ENCODE measurements around the gene ORC3.

The ORC3 gene

DNA sequence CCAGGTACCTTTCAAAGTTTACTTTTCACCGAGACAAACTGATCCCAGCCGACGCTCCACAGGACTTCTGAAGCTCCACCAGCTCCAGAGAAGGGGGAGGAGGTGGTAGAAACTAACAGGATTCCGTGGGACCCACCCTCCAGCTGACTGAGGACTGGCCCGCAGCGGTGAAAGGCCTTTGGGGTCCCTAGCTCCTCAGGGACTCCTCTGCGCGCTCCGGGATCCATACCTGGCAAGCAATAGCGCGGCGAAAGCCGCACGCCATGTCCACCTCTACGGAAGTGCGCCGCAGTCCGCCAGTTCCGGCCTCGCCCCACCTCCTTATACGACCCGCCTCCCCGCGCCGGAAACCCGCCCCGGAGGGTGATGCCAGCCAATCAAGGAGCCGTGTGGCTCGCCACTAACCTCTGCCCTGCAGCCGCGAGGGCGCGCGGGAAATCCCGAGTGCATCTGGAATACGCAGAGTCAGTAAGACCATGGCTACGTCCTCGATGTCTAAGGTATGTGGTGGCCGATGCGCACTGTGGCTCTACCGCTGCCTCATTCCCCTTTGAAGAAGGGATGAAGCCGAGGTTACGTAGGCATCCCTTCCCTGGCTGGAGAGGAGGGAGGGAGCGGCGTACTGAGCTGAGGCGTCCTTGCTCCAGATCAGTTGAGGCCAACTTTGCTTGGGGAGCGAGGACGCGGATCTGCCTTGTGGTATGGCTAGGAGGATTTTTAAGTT, at the start of gene ORC3, which contains the start of gene RARS2:
TSS of gene ORC3 (plus strand) at position 443 of the 724 bp plus-strand sequence. CDS start at position 477, 34 bp downstream.
TSS of gene RARS2 (minus strand) at position 295 of the 724 bp plus-strand sequence. CDS start at position 265, 30 bp downstream.
- DNase-seq = peak; percentile 94

DNA sequence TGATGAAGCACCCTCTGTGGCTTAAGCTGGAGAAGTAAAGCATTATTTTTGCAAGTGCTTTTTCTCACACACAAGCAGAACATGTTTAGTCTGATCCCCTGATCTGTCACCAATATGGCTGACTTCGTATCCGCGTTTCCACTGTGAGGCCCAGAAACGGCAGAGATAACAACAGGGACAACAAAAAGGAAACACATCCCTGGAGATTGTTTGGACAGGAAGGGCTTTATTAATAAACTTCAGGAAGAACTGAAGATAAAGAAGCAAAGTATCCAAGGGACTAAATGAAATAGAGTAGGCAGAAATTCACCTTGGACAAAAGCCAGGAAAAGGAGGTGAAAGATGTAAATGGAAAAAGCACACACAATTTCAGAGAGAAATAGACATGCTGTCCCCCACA, 49.4 kb upstream of the ORC3 start:
- no peak for DNase-seq

DNA sequence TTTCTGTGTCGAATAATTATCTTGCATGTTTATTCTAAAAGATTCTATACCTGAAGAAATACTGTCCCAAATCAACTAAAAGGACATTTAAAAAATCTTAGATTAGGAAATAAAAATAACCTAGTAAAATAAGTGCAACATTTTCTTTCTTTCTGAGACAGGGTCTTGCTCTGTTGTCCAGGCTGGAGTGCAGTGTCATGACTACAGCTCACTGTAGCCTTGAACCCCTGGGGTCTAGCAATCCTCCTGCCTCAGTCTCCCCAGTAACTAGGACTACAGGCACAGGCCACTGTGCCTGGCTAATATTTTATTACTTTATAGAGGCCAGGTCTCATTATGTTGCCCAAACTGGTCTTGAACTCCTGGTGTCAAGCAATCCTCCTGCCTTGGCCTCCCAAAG, 48.9 kb upstream of the ORC3 start:
- DNase-seq = no peak

DNA sequence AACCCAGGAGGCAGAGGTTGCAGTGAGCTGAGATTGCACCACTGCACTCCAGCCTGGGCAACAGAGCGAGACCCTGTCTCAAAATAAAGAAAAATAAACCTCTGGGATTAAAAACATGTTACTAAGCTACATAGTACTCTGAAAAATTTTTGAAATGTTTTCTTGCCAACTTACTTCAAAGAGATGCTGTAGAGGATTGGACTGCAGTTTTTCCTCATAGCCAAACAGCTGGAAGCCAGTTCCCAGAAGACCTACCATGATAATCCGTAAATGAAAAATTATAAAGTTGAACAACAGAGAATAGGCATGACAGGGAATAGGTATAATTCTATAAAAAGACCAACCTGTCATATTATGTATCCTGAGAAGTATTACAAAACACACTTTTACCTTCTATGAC, 48.2 kb upstream of the ORC3 start:
- no peak for DNase-seq

DNA sequence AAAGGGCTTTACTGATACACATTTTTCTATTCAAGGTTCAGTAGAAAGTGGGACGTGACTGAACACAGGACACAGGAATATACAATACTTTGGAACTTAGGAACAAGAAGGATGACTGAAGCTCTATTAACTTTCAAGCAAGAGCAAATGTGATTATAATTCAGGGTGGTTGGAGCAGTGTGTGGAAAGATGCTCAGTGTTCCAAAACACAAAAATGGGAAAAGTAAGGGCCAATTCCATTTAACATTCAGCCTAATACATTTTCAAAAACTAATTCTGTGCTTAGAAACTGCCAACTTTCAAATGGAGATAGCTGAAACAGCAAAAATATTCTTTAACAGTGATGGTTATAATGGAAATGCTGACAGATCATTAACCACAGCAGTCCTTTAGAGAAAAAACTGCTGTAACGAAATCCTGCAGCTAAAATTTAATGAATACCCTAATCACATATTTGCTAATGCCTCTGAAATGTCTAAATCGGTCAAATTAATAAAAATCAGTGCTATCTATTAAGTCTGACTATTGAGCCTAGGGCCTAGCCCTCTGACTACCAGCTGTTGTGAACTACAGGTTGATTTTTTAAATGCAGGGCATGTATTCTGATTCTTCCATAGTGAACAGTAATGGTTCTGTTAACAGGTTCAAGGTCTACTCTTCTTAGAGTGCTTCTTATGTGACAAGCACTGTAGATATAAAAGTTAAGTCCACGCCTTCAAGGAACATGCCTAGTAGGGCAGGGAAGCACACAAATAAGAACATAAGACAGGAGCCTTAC, 46.0 kb upstream of the ORC3 start:
- DNase-seq = no peak

DNA sequence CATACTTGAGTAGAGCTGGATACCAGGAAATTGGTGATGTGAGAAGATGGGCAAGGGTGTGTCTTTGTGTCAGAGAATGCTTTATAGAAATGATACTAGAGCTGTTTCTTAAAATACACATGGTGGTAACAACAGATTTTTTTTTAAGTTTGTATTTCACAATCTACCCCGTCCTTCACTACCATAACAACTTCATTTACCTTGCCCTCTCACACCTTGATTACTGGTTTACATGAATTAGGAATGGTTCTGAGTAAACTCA, 45.5 kb upstream of the ORC3 start:
- DNase-seq = no peak

DNA sequence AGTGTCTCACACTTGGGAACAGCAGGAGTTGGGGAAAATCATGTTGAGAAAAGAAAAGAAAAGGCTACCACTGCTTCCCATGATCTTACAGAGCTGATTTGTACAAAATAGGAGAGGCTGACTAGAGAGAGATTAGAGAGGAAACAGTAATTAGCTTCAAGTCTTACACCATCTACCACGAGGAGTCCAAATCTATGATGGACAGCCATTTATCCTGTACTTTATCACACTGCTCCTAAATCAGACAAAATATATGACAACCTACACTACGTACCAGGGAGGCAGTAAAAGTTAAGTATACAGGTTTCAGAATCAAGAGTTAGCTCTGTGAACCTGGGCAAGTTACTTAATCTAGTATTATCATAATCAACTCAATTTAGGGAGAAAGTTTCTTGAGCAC, 38.1 kb upstream of the ORC3 start:
- DNase-seq = no peak

DNA sequence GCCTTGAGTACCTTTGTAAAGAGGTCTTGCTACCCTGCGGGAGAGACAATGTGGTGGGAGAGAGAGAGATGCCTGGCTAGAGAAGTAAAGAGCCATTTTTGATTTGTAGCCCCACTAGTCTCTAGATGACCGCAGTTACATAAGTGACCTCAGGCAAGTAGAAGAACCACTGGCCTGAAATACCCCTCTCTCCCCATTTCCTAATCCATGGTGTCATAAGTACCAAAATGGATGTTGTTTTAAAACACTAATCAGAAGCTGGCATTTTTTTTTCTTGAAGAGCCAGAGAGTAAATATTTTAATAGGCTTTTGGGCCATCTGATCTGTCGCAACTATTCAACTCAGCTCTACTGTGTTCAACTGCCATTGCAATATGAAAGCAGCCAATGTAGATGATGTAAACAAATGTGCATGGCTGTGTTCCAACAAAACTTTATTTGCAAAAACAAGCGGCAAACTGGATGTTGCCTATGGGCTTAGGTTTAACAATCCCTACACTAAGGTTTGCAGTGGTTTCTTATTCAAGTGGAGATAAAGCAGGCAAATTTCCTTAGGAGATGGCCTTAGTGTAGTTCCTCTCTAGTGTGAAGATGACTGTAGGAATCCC, 36.7 kb upstream of the ORC3 start:
- no peak for DNase-seq

DNA sequence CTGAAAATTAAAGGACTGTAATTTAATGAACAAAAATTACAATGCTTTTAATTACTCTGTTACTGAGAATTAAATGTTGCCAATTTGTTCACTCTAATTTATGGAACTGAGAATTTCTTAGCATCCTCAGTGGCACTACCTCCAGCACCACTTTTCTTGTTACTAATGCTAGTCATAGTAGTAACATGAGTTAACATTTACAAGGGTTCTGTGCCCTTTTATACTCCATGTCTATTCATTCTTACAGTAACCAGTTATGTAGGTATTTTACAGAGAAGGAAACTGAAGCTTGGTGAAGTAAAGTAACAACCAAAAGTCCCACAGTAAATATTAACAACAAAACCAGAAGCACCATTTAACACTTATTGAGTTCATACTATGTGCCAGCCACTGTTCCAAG, 34.4 kb upstream of the ORC3 start:
- DNase-seq = no peak

DNA sequence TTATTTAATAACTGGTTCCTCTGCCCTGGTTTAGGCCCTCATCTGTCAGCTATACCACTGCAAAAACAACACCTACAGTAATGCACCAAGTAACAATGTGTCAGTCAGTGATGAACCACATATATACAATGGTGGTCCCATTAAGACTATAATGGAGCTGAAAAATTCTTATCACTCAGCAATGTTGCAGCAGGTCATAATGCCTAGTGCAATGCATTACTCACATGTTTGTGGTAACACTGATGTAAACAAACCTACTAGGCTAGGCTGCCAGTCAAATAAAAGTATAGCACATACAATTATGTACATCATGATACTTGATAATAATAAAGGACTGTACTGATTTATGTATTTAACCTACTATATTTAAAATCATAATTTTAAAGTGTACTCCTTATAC, 31.5 kb upstream of the ORC3 start:
- DNase-seq = no peak

DNA sequence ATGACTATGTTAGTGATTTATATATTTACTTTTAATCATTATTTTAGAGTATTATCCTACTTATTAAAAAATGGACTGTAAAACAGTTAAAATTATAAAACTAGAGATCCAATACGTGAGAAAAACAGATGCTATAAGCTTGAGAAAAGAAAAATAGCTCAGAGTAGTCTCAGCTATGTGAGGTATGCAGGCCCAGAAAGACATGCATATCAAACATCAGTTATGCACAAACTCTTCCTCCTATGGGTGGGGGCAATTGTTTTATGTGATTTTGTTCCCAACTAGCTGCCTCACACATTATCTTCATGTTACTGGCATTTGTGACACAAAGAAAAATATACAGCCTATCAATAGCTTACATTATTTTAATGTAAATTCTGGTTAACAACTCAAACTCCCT, 28.9 kb upstream of the ORC3 start:
- DNase-seq = no peak

DNA sequence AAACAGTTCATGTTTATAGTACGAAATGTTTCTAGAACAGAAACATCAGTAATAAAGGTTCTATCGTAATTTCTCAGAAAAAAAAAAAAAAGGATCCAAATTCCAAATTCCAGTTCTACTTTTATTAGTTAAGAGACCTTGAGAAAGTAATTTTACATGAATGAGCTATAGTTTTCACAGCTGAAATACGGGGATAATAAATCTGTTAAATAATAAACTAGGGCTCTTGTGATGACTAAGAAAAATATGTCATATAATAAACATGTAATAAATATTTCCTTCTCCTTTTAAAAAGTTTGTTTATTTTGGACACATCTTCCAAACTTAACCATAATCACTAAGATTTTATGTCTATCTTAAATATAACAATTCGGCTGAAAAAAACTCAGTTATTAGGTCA, 17.9 kb upstream of the ORC3 start:
- DNase-seq = no peak

DNA sequence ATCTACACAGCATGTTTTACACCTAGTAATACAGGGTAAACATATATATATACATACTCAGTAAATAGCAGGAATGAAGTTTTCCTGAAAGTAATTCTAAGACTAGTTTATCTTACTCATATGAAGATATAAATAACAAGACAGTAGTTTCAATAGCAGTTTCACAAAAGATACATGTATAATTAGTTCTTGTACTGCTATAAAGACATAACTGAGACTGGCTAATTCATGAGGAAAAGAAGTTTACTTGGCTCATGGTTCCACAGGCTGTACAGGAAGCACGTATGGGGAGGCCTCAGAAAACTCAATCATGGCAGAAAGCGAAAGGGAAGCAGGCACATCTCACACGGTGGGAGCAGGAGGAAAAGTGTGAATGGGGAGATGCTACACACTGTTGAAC, 17.1 kb upstream of the ORC3 start:
- DNase-seq = no peak

DNA sequence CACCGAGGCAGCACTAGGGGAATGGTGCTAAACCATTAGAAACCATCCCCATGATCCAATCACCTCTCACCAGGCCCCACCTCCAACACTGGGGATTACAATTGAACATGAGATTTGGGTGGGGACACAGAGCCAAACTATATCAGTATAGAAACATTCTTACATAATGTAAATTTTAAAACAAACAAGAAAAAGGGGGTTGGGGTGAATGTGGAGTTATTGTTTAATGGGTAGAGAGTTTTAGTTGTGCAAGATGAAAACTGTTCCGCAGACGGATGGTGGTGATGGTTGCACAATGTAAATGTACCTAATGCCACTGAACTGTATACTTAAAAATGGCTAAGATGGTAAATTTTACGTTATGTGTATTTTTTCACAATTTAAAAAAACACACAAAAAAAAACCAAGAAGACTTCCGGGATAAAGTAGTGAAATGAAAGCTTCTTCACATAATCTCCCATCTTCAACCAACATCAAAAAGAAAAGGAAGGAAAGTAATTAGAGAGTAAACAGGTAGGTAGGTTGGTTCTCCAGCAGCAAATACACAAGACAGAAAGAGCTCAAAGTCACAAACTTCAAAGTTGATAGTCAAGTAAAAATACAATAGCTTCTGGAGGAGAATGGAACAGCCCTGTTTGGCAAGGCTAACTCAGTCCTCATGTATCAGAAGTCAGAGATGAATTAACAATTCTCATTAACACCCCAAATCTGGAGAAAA, 16.5 kb upstream of the ORC3 start:
- DNase-seq = no peak

DNA sequence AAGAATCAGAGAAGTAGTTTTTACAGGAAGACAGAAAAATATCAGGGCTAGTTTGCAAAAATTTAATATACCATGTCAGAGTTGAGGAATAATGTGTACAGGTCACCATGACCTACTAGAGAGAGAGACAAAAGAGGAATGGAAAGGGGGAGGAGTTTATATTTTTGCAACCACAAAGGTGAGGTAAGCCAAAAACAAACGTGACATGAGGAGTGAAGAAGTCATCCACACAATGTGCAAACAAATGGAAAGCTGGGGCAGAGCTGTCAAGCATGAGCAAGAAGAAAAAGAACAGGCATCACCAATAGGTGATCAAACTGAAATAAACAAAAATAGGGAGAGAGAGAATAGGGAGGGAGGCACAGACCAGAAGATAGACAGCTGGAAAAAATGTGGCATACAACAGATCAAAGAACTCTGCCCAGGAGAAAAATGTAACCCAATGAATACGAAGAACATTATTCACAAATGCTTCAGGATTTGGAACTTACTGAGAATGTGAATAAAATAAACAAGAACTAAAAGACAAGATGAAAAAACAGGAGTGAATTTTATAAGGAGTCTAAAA, 15.6 kb upstream of the ORC3 start:
- DNase-seq = peak; percentile 44

DNA sequence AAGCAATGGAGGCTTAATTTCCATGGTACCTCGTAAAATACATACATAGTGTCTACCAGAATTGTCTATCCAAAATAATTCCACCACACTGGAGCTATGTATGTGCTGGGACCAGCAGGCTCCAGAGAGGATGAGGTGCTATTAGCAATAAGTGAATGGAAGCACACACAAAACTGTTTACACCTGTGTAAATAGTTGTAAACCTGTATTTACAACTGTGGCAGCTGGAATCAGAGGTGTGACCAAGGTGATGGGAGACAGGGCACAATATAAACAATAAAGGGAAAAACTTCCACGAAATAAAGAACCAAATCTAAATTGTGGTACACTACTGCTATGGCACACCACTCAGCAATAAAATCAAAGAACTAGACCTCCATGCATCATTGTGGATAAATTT, 14.5 kb upstream of the ORC3 start:
- DNase-seq = no peak

DNA sequence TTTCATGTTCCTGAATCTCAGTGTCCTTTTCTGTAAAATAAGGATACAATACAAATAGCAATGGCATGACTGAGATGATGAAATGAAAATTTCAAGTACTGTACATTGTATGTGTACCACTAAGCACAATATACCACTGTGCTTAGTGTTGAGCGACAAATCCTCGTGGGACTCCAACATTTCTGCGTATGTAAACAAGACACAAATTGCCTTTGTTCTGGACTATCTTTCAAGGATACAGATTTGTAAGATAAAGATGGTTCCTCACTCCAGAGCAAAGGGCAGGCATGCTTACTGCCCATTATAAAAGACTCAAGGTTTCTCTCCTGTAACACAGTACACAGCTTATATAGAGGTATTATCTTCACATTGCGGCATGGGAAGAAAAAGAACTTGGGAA, 6.1 kb upstream of the ORC3 start:
- no peak for DNase-seq

DNA sequence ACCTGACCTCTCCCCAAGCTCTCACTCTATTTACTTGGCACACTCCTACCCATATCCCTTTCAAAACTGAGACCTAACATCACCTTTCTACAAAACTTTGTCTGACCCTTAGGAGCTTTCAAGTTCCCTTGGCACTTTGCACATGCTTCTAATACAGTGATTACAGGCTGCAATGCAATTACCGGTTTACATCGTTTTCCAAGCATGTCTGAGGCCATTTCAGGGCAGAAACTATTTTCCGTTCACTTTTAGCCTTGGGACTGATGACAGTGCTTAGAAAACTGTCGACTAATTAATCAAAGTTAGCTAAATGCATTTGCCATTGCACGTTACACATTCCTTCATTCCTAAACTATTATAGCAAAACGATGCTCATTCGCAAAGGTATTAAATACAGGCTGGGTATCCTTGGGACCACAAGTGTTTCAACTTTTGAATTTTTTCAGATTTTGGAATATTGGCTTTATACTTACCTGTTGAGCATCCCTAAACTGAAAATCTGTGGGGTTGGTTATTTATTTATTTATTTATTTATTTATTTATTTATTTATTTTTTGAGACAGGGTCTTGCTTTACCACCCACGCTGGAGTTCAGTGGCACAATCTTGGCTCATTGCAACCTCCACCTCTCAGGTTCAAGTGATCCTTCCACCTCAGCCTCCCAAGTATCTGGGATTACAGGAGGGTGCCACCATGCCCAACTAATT, 3.4 kb upstream of the ORC3 start:
- no peak for DNase-seq

DNA sequence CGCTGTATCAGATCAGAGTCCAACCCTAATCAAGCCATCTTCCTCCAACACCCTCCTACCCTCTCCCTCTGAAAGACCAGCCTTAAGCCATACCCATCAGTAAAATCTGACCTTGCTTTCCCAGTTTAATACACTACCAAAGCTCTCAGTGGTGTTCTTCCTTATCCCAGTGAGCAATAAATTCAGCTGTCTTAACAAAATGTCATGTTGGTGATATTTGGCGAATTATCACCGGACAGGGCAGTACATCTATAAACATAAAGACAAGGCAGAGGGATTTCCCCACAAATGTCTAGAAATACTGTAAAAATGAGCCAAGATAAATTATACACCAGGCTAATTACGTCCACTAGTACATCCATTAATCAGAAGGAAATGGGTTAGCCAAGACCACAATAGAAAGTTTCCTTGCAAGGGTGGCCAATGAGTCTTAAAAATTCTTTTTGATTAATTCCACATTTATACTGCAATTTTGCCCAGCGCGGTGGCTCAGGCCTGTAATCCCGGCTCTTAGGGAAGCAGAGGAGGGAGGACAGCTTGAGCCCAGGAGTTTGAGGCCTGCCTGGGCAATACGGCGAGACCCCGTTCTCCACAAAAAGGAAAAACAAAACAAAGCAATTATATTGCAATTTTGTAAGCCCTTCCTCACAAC, 1.1 kb upstream of the ORC3 start:
- no peak for DNase-seq

DNA sequence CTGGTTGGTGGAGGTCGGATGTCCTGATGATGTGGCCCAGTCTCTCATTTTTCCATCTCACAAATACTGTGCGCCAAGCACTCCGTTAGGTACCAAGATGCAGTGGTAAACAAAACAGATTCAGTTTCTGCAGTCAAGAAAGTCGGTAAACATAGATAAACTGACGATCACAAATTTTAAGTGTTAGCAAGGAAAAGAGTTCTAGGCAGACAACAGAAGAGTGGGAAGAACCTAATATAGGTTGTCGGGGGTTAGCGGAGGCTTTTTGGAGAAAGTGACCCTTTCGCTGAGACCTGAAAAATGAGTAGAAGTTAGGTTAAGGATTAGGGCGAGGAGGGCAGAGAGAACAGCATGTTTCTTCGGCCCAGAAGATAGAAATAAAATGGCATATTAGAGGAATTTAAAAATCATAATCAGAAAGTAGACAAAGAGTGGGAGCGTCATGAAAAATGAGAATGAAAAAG, 514 bp downstream of the ORC3 start:
- DNase-seq = no peak

DNA sequence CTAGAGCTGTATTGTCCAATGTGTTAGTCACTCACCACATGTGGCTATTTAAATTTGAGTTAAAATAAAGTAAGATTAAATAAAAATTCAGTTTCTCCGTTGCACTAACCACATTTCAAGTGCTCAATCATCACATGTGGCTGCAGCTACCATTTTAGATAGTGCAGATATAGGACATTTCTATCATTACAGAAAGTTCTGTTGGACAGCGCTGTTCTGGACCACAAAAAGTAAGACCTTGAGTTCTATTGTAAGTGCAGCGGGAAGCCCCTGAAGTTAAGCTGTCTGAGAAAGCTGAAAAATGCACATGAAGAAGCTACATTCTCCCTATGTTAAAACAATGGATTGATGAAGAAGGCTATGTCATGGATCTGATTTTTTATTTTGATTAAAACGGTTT, 1.1 kb downstream of the ORC3 start:
- DNase-seq = no peak

DNA sequence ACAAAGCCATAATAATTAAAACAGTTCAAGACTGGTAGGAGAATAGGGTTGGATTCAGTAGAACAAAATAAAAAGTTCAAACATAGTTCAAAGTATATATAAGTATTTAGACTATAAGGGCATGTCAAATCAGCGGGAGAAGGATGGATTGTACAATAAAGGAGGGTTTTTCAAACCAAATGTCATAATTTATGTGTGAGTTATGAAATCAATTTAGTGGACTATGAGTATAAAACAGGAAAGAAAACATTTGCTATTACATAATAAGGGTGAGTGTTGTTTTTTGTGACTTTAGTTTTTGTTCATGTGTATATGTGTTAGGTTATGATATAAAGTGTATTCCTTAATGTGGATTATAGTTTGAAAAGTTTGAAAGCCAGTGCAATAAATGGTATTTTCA, 10.6 kb downstream of the ORC3 start:
- DNase-seq = no peak
